ENCODE data around the gene TJP2.

Gene TJP2

DNA sequence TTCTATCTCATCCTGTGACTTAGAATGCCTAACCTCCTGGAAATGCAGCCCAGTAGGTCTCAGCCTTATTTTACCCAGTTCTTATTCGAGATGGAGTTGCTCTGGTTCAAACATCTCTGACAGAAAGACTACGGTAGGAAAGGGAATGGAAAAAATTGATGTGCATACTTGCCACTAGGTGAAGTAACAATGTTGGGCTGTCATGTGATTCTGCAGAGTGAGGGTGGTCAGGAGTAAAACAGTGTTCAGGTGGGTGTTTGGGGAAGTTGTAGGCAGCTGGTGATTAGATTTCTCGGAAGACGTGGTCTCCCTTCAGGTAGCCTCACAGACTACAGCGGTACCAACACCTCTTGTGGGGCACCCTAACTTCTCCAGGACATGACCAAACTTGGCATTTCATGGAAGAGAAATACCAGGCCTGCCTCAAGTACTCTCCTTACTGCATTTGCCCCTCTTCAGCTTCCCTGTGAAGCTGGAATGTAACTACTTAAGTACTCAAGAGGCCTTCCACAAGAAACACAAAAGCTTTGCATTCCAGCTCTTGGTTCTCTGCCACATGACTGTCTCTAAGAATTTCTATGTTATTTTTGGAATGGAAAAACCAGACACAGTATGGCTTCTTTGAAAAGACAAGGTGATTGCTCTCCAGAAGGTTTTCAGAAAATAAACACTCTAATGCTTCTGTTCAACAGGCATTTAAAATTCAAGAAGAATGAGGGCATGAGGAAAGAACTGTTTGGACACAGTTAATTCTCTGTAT is 133.5 kb downstream of the TJP2 start:
- Histone ChIP-seq H3K4me3 (no peak overlapping the region), H3K27ac (peak overlapping the region in 1 of 2 donors; percentile 54)
- TF ChIP-seq, protein P1, sequence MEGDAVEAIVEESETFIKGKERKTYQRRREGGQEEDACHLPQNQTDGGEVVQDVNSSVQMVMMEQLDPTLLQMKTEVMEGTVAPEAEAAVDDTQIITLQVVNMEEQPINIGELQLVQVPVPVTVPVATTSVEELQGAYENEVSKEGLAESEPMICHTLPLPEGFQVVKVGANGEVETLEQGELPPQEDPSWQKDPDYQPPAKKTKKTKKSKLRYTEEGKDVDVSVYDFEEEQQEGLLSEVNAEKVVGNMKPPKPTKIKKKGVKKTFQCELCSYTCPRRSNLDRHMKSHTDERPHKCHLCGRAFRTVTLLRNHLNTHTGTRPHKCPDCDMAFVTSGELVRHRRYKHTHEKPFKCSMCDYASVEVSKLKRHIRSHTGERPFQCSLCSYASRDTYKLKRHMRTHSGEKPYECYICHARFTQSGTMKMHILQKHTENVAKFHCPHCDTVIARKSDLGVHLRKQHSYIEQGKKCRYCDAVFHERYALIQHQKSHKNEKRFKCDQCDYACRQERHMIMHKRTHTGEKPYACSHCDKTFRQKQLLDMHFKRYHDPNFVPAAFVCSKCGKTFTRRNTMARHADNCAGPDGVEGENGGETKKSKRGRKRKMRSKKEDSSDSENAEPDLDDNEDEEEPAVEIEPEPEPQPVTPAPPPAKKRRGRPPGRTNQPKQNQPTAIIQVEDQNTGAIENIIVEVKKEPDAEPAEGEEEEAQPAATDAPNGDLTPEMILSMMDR (IDR thresholded peaks at IDR 0.05): no peak
- no peak for DNase-seq (ENCODE audit: low spot score)

DNA sequence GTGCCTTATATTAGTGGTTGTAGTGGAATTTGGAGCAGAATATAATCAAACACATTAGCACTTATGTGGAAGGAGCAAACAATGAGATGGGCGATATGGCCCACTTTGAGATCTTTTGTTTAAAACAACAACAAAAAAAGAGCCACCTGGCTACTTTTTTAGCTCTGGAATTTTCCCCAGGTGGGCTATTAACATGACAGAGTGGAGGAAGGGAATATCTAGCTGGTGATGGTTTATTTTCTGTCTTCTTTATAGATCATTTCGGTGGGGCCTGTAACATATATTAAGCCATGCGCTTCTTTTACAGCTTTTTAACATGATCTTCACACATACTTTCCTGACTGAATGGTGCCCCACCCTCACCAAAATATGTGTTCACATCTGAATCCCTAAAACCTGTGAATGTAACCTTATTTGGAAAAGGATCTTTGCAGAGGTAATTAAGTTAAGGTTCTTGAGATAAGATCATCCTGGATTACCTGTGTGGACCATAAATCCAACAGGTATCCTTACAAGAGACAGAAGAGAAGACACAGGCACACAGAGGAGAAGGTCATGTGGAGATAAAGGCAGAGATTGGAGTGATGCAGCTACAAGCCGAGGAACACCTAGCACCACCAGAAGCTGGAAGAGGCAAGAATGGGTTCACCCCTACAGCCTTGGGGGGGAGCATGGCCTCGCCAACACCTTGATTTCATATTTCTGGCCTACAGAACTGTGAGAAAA is 134.3 kb downstream of the TJP2 start:
- no peak for DNase-seq (ENCODE audit: low spot score)
- TF ChIP-seq, protein P1 (IDR thresholded peaks at IDR 0.05): no peak
- H3K27ac ChIP-seq: peak overlapping the region in 1 of 2 donors; percentile 54
- H3K4me3 ChIP-seq: no peak overlapping the region

DNA sequence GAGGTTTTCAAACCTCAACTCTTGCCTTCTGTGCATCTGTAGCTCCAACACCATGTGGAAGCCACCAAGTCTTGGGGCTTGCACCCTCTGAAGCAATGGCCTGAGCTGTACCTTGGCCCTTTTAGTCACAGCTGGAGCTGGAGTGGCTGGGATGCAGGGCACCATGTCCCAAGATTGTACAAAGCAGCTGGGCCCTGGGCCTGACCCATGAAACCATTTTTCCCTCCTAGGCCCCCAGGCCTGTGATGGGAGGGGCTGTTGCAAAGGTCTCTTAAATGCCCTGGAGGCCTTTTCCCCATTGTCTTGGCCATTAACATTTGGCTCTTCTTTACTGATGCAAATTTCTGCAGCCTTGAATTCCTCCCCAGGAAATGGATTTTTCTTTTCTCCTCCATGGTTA is 139.1 kb downstream of the TJP2 start:
- TF ChIP-seq, protein P1 (IDR thresholded peaks at IDR 0.05): no peak
- no peak for DNase-seq (ENCODE audit: low spot score)
- no peak overlapping the region for H3K27ac ChIP-seq
- H3K4me3 ChIP-seq: no peak overlapping the region

DNA sequence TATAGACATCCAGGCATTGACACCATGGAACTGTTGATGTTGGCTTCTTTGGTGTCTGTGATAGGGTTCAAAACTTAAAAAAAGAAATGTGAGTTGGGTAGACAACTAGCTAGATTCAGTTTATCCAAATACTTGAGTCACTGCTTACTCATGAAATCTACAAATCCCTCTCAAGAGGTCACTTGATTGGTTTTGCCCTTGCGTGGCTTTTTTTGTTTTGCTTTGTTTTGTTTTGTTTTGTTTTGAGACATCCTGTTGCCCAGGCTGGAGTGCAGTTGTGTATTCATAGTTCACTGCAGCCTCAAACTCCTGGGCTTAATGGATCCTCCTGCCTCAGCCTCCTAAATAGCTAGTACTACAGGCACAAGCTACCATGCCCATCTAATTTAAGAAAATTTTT is 140.5 kb downstream of the TJP2 start:
- Histone ChIP-seq H3K4me3 (no peak overlapping the region), H3K27ac (no peak overlapping the region)
- TF ChIP-seq, protein P1 (IDR thresholded peaks at IDR 0.05): no peak
- no peak for DNase-seq (ENCODE audit: low spot score)

DNA sequence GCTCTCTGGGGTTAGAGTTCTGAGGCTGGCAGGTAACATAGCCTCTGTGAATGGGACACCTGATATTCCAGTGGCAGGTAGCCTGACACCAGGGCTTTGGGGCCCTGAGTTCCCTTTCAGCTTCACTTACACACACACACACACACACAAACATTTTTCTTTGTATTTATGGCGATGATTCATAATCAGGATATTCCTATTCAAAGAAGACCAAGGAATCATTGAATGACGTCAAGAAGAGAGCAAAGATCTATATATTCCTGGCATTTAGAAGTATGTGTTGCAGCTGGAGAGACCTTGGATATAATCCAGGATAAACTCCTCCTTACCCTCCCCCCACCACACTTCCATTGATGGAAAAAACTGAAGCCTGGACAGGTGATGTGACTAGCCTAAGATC is 143.0 kb downstream of the TJP2 start:
- H3K4me3 ChIP-seq: no peak overlapping the region
- no peak overlapping the region for H3K27ac ChIP-seq
- DNase-seq (ENCODE audit: low spot score): no peak
- TF ChIP-seq, protein P1 (IDR thresholded peaks at IDR 0.05): no peak

DNA sequence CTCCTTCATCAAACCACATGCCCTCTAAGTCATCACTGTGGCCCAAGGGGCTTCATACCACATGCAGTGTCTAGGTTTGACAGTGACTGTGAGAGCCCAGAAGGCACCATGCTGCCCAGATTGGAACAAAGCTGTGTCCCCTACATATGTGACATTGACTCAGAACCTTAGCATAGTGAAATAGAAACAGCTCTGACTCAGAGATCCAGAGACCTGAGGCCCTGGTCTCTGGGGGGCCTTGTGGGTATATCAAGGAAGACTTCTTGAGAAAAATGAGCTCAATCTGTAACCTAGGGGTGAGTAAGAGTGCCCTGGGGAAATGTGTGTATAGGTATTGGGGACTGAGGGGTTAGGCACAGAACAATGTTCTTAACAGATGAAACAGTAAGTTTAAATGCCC is 143.8 kb downstream of the TJP2 start:
- Histone ChIP-seq H3K27ac (no peak overlapping the region), H3K4me3 (no peak overlapping the region)
- TF ChIP-seq, protein P1 (IDR thresholded peaks at IDR 0.05): no peak
- no peak for DNase-seq (ENCODE audit: low spot score)

Data from coronary artery (tissue), 2 donors.